ENCODE results near the gene USP47.

Gene USP47

DNA sequence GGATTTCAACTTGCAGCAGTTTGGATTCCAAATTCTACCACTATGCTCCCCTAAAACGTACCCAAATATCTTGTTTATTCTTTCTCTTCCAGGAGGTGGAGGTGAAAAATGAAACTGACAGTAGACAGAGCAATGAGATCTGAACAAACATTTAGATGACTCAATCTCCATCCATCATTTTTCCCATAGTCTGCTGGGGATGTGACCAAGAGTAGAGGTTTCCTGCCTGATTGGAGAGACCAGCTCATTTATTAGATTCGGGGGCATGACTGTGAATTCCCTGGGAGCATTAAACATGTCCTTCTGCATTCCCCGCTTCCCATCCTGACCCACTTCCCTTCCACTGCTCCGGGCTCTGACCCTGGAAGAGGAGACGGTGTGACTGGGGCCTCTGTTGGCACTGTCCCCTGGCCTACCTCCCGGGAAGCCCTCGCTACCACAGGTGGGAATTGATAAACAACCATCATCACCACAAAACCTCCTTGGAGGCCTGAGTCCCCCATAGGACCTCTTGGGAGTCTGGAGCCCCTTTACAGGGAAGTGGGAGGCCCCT, 146.4 kb downstream of the USP47 start:
- H3K79me2 ChIP-seq (ENCODE audit: insufficient read depth, low read length) = no peaks in the 10 kb centered on the region
- ATAC-seq (ENCODE audit: insufficient read depth, low read depth) = no peak
- H4K20me1 ChIP-seq (ENCODE audit: insufficient read depth, low read length) = no peaks in the 10 kb centered on the region
- H3K27me3 ChIP-seq (ENCODE audit: insufficient read depth, low read length, poor library complexity) = peaks cover 7% of the 10 kb centered on the region
- no peak overlapping the region for H3K4me2 ChIP-seq (ENCODE audit: insufficient read depth, low read length)
- H3K9me3 ChIP-seq (ENCODE audit: insufficient read depth, low read length, severe bottlenecking) = no peaks in the 10 kb centered on the region
- no peak overlapping the region for H3K9ac ChIP-seq (ENCODE audit: low read depth, low read length)
- TF ChIP-seq, protein P1, sequence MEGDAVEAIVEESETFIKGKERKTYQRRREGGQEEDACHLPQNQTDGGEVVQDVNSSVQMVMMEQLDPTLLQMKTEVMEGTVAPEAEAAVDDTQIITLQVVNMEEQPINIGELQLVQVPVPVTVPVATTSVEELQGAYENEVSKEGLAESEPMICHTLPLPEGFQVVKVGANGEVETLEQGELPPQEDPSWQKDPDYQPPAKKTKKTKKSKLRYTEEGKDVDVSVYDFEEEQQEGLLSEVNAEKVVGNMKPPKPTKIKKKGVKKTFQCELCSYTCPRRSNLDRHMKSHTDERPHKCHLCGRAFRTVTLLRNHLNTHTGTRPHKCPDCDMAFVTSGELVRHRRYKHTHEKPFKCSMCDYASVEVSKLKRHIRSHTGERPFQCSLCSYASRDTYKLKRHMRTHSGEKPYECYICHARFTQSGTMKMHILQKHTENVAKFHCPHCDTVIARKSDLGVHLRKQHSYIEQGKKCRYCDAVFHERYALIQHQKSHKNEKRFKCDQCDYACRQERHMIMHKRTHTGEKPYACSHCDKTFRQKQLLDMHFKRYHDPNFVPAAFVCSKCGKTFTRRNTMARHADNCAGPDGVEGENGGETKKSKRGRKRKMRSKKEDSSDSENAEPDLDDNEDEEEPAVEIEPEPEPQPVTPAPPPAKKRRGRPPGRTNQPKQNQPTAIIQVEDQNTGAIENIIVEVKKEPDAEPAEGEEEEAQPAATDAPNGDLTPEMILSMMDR (IDR thresholded peaks at IDR 0.05; ENCODE audit: borderline replicate concordance, extremely low read depth, low read length, poor library complexity, severe bottlenecking) = no peak
- TF ChIP-seq EZH2 (IDR thresholded peaks at IDR 0.05; ENCODE audit: borderline replicate concordance, low read depth, low read length, severe bottlenecking) = no peak
- no peaks in the 10 kb centered on the region for H3K36me3 ChIP-seq (ENCODE audit: insufficient read depth, low read length)
- H3K4me1 ChIP-seq (ENCODE audit: insufficient read depth, low read length) = no peaks in the 10 kb centered on the region
- H3K27ac ChIP-seq (ENCODE audit: low read length) = no peak overlapping the region
- no peak for DNase-seq
- no peak overlapping the region for H3K4me3 ChIP-seq (ENCODE audit: low read depth in 1 of 2, low read length in 2 of 2)
- H2AFZ ChIP-seq (ENCODE audit: low read depth, low read length) = no peak overlapping the region

DNA sequence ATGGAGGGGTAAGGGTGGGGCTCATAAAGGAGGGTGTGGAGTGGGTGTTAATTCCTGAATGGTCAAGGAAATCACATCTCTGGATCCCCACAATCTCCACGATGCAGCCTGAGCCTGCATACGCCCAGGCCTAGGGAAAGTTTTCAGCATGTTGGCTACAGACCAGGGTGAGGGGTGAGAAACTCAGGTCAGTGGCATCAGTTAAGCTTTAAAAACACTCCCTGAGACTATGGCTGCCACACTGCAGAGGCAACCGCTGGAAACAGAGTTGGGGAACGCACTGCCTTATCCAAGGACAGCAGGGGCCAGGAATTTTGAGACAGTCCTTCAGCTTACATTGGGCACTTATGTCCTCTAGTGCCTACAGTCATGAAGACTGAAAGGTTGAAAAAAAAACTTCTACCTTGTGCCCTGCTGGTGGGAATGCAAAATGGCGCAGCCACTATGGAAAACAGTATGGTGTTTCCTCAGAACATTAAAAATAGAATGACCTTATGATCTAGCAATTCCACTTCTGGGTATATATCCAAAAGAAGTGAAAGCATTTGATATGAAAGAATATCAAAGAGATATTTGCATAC, 147.0 kb downstream of the USP47 start:
- no peak for DNase-seq
- Histone ChIP-seq H3K4me1 (ENCODE audit: insufficient read depth, low read length) (no peaks in the 10 kb centered on the region), H3K9ac (ENCODE audit: low read depth, low read length) (no peak overlapping the region), H3K27me3 (ENCODE audit: insufficient read depth, low read length, poor library complexity) (peaks cover 4% of the 10 kb centered on the region), H3K4me3 (ENCODE audit: low read depth in 1 of 2, low read length in 2 of 2) (no peak overlapping the region), H3K4me2 (ENCODE audit: insufficient read depth, low read length) (no peak overlapping the region), H2AFZ (ENCODE audit: low read depth, low read length) (no peak overlapping the region), H4K20me1 (ENCODE audit: insufficient read depth, low read length) (no peaks in the 10 kb centered on the region), H3K36me3 (ENCODE audit: insufficient read depth, low read length) (no peaks in the 10 kb centered on the region), H3K79me2 (ENCODE audit: insufficient read depth, low read length) (no peaks in the 10 kb centered on the region), H3K9me3 (ENCODE audit: insufficient read depth, low read length, severe bottlenecking) (no peaks in the 10 kb centered on the region), H3K27ac (ENCODE audit: low read length) (no peak overlapping the region)
- TF ChIP-seq, protein P1 (IDR thresholded peaks at IDR 0.05; ENCODE audit: borderline replicate concordance, extremely low read depth, low read length, poor library complexity, severe bottlenecking) = no peak
- TF ChIP-seq EZH2 (IDR thresholded peaks at IDR 0.05; ENCODE audit: borderline replicate concordance, low read depth, low read length, severe bottlenecking) = no peak
- no peak for ATAC-seq (ENCODE audit: insufficient read depth, low read depth)

DNA sequence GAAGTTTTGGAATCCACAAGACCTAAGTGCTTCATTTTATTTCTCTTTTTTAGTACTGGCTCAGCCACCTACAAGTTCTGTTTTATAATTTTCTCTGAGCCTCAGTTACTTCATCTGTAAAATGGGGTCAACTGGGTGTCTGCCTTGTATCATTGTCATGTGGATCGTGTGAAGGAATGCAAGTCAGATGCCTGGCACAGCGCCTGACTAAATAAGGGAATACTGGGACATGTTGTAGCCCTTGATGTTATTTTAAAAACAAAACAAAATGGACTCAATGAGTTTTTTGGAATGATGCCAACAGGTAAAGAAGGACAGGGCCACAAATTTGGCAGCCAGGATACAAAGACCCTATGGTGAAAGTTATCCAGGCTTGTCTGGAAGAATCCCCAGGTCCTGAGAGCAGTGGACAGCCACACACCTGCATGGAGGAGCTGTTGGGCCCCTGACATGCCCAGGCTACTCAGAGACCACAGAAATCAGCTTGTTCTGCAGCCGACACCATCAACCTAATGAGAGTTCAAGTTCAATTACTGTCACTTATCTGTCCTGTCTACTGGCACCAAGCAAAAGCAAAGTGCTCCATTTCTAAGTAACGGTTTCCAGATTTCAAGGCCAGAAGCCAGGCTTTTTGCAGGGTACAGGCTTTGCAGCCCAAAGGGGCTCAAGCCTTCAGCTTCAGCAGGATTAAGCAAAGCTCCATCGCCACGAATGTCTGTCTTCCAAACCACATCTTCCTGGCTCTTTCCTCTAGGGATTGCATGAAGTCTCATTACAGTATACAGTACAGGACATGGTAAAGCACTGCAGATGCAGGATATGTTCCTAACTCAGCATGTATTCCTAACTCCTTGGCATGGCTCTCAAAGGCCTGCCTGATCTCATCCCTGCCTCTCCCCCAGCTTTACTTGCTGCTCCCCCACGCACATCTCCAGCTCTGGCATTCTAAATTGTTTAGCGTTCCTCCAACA, 148.3 kb downstream of the USP47 start:
- H3K9ac ChIP-seq (ENCODE audit: low read depth, low read length) = no peak overlapping the region
- ATAC-seq (ENCODE audit: insufficient read depth, low read depth) = no peak
- H2AFZ ChIP-seq (ENCODE audit: low read depth, low read length) = no peak overlapping the region
- H3K79me2 ChIP-seq (ENCODE audit: insufficient read depth, low read length) = no peaks in the 10 kb centered on the region
- no peak overlapping the region for H3K4me2 ChIP-seq (ENCODE audit: insufficient read depth, low read length)
- TF ChIP-seq, protein P1 (IDR thresholded peaks at IDR 0.05; ENCODE audit: borderline replicate concordance, extremely low read depth, low read length, poor library complexity, severe bottlenecking) = no peak
- TF ChIP-seq EZH2 (IDR thresholded peaks at IDR 0.05; ENCODE audit: borderline replicate concordance, low read depth, low read length, severe bottlenecking) = no peak
- H3K27me3 ChIP-seq (ENCODE audit: insufficient read depth, low read length, poor library complexity) = peaks cover 10% of the 10 kb centered on the region
- no peaks in the 10 kb centered on the region for H4K20me1 ChIP-seq (ENCODE audit: insufficient read depth, low read length)
- no peaks in the 10 kb centered on the region for H3K36me3 ChIP-seq (ENCODE audit: insufficient read depth, low read length)
- H3K4me3 ChIP-seq (ENCODE audit: low read depth in 1 of 2, low read length in 2 of 2) = no peak overlapping the region
- no peaks in the 10 kb centered on the region for H3K4me1 ChIP-seq (ENCODE audit: insufficient read depth, low read length)
- no peak for DNase-seq
- no peaks in the 10 kb centered on the region for H3K9me3 ChIP-seq (ENCODE audit: insufficient read depth, low read length, severe bottlenecking)
- H3K27ac ChIP-seq (ENCODE audit: low read length) = no peak overlapping the region
